Fibroblast of lung (primary cell): ENCODE results near the gene COL6A2.

Experiments
- EZH2 ChIP-seq: IDR thresholded peaks from 2 replicates; pipeline ENCODE4 v1.5.1; 2012; ENCODE audit warnings: low read length, control low read depth, mild to moderate bottlenecking; ENCODE audit errors: missing control alignments
- TF ChIP-seq, protein P1 (sequence below), 2 donors: IDR thresholded peaks in 1 of 2; conservative IDR thresholded peaks in 1 of 2; 1 replicate in 1 of 2; 2 replicates in 1 of 2; pipeline ENCODE4 v1.5.1; 2011 to 2012; ENCODE audit warnings: low read length in 2 of 2, control low read depth in 1 of 2, inconsistent platforms in 1 of 2, low read depth in 1 of 2, mild to moderate bottlenecking in 1 of 2

DNA sequence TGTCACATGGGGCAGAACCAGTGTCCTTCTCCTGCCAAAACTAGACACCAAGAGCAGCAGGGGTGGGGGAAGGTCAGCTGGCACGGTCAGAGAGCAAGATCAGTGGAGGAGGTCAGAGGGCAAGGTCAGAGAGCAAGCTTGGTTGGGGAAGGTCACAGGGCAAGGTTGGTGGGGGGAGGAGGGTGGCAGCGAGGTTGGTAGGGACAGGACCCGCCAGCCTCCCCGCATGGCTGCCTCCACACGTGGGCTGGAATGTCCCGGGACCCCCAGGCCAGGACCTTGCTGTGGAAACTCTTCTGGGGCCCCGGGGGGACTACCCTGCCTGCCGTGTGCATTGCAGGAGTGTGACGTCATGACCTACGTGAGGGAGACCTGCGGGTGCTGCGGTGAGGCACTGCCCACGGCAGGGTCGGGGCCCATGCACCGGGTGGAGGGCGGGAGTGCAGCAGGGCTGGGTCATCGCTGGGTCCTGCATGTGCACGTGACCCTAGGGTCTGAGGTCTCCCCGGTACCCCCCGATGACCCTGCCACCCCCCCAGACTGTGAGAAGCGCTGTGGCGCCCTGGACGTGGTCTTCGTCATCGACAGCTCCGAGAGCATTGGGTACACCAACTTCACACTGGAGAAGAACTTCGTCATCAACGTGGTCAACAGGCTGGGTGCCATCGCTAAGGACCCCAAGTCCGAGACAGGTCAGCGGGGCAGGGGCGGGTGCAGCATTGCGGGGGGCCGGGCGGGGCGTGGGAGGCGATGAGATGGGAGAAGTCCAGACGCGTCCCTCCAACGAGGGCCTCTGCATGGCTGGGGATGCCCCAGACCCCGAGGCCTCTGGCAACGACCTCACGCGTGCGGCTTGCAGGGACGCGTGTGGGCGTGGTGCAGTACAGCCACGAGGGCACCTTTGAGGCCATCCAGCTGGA is 27.3 kb downstream of the COL6A2 start:
- TF ChIP-seq, protein P1, sequence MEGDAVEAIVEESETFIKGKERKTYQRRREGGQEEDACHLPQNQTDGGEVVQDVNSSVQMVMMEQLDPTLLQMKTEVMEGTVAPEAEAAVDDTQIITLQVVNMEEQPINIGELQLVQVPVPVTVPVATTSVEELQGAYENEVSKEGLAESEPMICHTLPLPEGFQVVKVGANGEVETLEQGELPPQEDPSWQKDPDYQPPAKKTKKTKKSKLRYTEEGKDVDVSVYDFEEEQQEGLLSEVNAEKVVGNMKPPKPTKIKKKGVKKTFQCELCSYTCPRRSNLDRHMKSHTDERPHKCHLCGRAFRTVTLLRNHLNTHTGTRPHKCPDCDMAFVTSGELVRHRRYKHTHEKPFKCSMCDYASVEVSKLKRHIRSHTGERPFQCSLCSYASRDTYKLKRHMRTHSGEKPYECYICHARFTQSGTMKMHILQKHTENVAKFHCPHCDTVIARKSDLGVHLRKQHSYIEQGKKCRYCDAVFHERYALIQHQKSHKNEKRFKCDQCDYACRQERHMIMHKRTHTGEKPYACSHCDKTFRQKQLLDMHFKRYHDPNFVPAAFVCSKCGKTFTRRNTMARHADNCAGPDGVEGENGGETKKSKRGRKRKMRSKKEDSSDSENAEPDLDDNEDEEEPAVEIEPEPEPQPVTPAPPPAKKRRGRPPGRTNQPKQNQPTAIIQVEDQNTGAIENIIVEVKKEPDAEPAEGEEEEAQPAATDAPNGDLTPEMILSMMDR (conservative IDR thresholded peaks at IDR 0.05 in 1 of 2, IDR thresholded peaks at IDR 0.05 in 1 of 2; ENCODE audit: low read depth in 1 of 2, low read length in 2 of 2): no peak
- no peak for TF ChIP-seq EZH2
